ENCODE data around the gene SRP19. TPM values are rescaled to one million over a fixed set of nuclear protein-coding genes. Genes with fewer than 3 reads are reported as not detected.

The SRP19 gene
- total and polyA plus RNA-seq, 9 of the 15 experiments (the other 6 are each of a cell fraction or from before 2014, with no cell fraction given) = 52.3 to 357 (median 146) TPM

GRCh38 chr5:112878760-112879159, 17.7 kb downstream of the SRP19 start:
- no peak overlapping the region for H3K4me3 ChIP-seq
- peaks cover 5% of the 10 kb centered on the region for H4K20me1 ChIP-seq (replicated peaks; ENCODE audit: control insufficient read depth, insufficient read depth, low read length)
- H3K27ac ChIP-seq (ENCODE audit: extremely low read depth, low read depth, low read length) = 0 out of 3 replicates have a peak overlapping the region, but pooled peaks have one; percentile 29
- H3K9me3 ChIP-seq (replicated peaks; ENCODE audit: control insufficient read depth, insufficient read depth, low read depth, low read length) = no peaks in the 10 kb centered on the region
- H2AFZ ChIP-seq (ENCODE audit: low read depth, low read length) = no peak overlapping the region
- H3K4me1 ChIP-seq (replicated peaks in 1 of 2; ENCODE audit: control insufficient read depth in 2 of 2, insufficient read depth in 2 of 2, low read length in 2 of 2) = peaks cover 0 to 16% of the 10 kb centered on the region in 2 experiments; a peak in 3 of 5 replicates
- DNase-seq (ENCODE audit: extremely low read depth in 1 of 4, low spot score in 3 of 4) = peak; percentile 29 to 76 (median 42)
- in situ Hi-C loops (cut with MboI) = no loop called here
- BruUV-seq (replicated peaks) = no TSS peak
- H3K9me1 ChIP-seq (ENCODE audit: control insufficient read depth, insufficient read depth, low read length) = no peaks in the 10 kb centered on the region
- no peak overlapping the region for H3K9ac ChIP-seq (ENCODE audit: insufficient read depth in 1 of 2, low read depth in 2 of 2, low read length in 2 of 2)
- POLR2A ChIA-PET = interaction anchor here (0.6 to 0.9 kb wide), 3 partner anchors 10 to 18 kb away, joined by 3 read pairs; partner anchors contain the start of gene SRP19
- intact Hi-C loops (cut with micrococcal nuclease) = loop anchor here (5.0 kb wide), 1 partner anchor 39 kb away; no protein-coding TSS in a partner anchor
- ATAC-seq = peak; percentile 71
- FAIRE-seq = peak; percentile 85
- CTCF ChIA-PET (ENCODE audit: low intra/inter-chr PET ratio) = no interaction called here
- H3K4me2 ChIP-seq (ENCODE audit: insufficient read depth, low read length) = no peak overlapping the region
- H3K27me3 ChIP-seq (ENCODE audit: control insufficient read depth in 2 of 2, insufficient read depth in 2 of 2, low read length in 2 of 2) = no peaks in the 10 kb centered on the region
- WGBS (ENCODE audit: insufficient coverage, low coverage, missing lambda C conversion rate) = 6% methylated on average over 4 of the region's 4 CpGs
- H3K36me3 ChIP-seq (ENCODE audit: control insufficient read depth, insufficient read depth, low read length) = peaks cover 74% of the 10 kb centered on the region
- peaks cover 3% of the 10 kb centered on the region; the same call in 1 of the 3 replicates for H3K79me2 ChIP-seq (ENCODE audit: control insufficient read depth, insufficient read depth, low read length)
- TF ChIP-seq NONO (IDR thresholded peaks at IDR 0.05; ENCODE audit: low read depth in 2 of 2, low read length in 1 of 2) (no peak), NCOA4 (IDR thresholded peaks at IDR 0.05; ENCODE audit: partially characterized antibody) (no peak), ZNF311 (CRISPR knock-in tag; IDR thresholded peaks at IDR 0.05) (no peak), KAT8 (IDR thresholded peaks at IDR 0.05; ENCODE audit: low read depth) (no peak), ZNF764 (CRISPR knock-in tag; IDR thresholded peaks at IDR 0.05; ENCODE audit: low read depth) (no peak), U2AF1 (optimal IDR thresholded peaks at IDR 0.05; ENCODE audit: low read depth, low read length) (no peak), CBX3 (IDR thresholded peaks at IDR 0.05; ENCODE audit: borderline replicate concordance in 1 of 2, low read length in 2 of 2) (no peak), ESRRA (IDR thresholded peaks at IDR 0.05; ENCODE audit: borderline replicate concordance, low read depth) (peak; percentile 88; the same call in 1 of the 2 replicates), KLF13 (tag; IDR thresholded peaks at IDR 0.05; ENCODE audit: borderline replicate concordance, low read depth) (no peak), MTA2 (IDR thresholded peaks at IDR 0.05; ENCODE audit: low read depth) (peak; percentile 75), RBM17 (IDR thresholded peaks at IDR 0.05; ENCODE audit: borderline replicate concordance, low read depth, low read length) (no peak), MAFG (tag; conservative IDR thresholded peaks at IDR 0.05) (peak; percentile 34; the same call in 1 of the 2 replicates), ZC3H4 (CRISPR knock-in tag; IDR thresholded peaks at IDR 0.05; ENCODE audit: borderline replicate concordance) (no peak), TCF7 (IDR thresholded peaks at IDR 0.05; ENCODE audit: borderline replicate concordance) (no peak), TFAM (CRISPR knock-in tag; conservative IDR thresholded peaks at IDR 0.05) (no peak), FOS (IDR thresholded peaks at IDR 0.05; ENCODE audit: extremely low read depth, insufficient read length) (peak; percentile 59), RUNX1 (IDR thresholded peaks at IDR 0.05; ENCODE audit: low read depth) (no peak), ZNF133 (CRISPR knock-in tag; IDR thresholded peaks at IDR 0.05) (no peak), MECOM (CRISPR knock-in tag; IDR thresholded peaks at IDR 0.05) (no peak), ETS1 (conservative IDR thresholded peaks at IDR 0.05; ENCODE audit: control insufficient read depth, low read depth, low read length) (no peak)
- TF ChIP-seq, protein P1, sequence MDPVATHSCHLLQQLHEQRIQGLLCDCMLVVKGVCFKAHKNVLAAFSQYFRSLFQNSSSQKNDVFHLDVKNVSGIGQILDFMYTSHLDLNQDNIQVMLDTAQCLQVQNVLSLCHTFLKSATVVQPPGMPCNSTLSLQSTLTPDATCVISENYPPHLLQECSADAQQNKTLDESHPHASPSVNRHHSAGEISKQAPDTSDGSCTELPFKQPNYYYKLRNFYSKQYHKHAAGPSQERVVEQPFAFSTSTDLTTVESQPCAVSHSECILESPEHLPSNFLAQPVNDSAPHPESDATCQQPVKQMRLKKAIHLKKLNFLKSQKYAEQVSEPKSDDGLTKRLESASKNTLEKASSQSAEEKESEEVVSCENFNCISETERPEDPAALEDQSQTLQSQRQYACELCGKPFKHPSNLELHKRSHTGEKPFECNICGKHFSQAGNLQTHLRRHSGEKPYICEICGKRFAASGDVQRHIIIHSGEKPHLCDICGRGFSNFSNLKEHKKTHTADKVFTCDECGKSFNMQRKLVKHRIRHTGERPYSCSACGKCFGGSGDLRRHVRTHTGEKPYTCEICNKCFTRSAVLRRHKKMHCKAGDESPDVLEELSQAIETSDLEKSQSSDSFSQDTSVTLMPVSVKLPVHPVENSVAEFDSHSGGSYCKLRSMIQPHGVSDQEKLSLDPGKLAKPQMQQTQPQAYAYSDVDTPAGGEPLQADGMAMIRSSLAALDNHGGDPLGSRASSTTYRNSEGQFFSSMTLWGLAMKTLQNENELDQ (CRISPR knock-in tag; IDR thresholded peaks at IDR 0.05; ENCODE audit: borderline replicate concordance) = no peak
